Measurements from ENCODE around the gene RAD51C.

GRCh38 chr17:58661499-58661898 lies 30.9 kb upstream of the RAD51C start:
- TF ChIP-seq CTCF (IDR thresholded peaks at IDR 0.05) (no peak), POLR2A (IDR thresholded peaks at IDR 0.05) (no peak)

All from uterus (tissue), 2 donors.